Neural crest cell (in vitro differentiated cells): ENCODE measurements around the gene CYP17A1. TPM values are rescaled to one million over a fixed set of nuclear protein-coding genes. Genes with fewer than 3 reads are reported as not detected.

Source experiments
- DNase-seq: peaks from one replicate; pipeline ENCODE4 v3.0.0; 2021; ENCODE audit warnings: low read depth, mixed read lengths, low spot score
- H3K27ac Mint-ChIP-seq: one replicate; pipeline ENCODE4 v1.8.0; 2021; ENCODE audit warnings: mild to moderate bottlenecking, mixed read lengths; ENCODE audit not compliant: unreplicated experiment
- H3K27me3 Mint-ChIP-seq: 2 replicates; pipeline ENCODE4 v1.8.0; 2021; ENCODE audit warnings: low read depth, mild to moderate bottlenecking, mixed read lengths
- H3K36me3 Mint-ChIP-seq: 2 replicates; pipeline ENCODE4 v1.8.0; 2021; ENCODE audit warnings: low read depth, mild to moderate bottlenecking, mixed read lengths
- H3K4me1 Mint-ChIP-seq: 2 replicates; pipeline ENCODE4 v1.8.0; 2021; ENCODE audit warnings: mixed read lengths
- H3K4me3 Mint-ChIP-seq: one replicate; pipeline ENCODE4 v1.8.0; 2021; ENCODE audit warnings: mild to moderate bottlenecking, mixed read lengths
- H3K9me3 Mint-ChIP-seq: 2 replicates; pipeline ENCODE4 v1.8.0; 2021; ENCODE audit warnings: mixed read lengths
- long read RNA-seq: library from polyadenylated mRNA; unstranded; transcript quantifications from one replicate; pipeline ENCODE4 v2.0.0, GENCODE V29; 2020
- total RNA-seq: library from RNA; stranded (reverse); gene quantifications from 2 replicates; pipeline ENCODE4 v1.2.1, GENCODE V29; 2021
- TF ChIP-seq, protein P1 (sequence below): fragments of 200-600 bp; sonication (generic); conservative IDR thresholded peaks from 2 replicates; pipeline ENCODE4 v1.5.0; 2021; ENCODE audit warnings: antibody characterized with exemption, mild to moderate bottlenecking

CYP17A1 gene, protein sequence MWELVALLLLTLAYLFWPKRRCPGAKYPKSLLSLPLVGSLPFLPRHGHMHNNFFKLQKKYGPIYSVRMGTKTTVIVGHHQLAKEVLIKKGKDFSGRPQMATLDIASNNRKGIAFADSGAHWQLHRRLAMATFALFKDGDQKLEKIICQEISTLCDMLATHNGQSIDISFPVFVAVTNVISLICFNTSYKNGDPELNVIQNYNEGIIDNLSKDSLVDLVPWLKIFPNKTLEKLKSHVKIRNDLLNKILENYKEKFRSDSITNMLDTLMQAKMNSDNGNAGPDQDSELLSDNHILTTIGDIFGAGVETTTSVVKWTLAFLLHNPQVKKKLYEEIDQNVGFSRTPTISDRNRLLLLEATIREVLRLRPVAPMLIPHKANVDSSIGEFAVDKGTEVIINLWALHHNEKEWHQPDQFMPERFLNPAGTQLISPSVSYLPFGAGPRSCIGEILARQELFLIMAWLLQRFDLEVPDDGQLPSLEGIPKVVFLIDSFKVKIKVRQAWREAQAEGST
- not detected in 2 replicates for total RNA-seq
- long read RNA-seq = 0 reads

DNA sequence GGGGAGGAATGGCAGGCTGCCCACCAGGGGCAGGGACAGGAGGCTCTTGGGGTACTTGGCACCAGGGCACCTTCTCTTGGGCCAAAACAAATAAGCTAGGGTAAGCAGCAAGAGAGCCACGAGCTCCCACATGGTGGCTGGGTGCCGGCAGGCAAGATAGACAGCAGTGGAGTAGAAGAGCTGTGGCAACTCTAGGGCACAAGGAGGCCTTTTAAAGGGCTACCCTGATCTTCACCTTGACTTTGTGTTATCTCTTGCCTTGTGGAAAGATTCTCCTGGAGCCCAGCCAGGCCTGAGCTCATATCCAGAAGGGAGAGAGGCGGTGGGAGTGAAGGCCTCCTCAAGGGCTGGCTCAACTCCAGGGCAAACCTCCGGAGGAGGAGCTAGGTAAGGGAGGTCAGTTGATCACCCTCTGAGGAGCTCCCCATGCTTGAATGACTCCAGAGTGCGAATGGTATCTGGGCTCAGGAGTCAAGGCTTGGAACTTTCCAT lies at the start of gene CYP17A1:
TSS of gene CYP17A1 (minus strand) at position 184 of the 492 bp plus-strand sequence. CDS start at position 132, 52 bp downstream.
- peaks cover 34% of the 10 kb centered on the region for H3K27me3 Mint-ChIP-seq
- DNase-seq = no peak
- H3K36me3 Mint-ChIP-seq = peaks cover 4% of the 10 kb centered on the region
- no peak within 1 kb of the TSS for H3K4me3 Mint-ChIP-seq
- TF ChIP-seq, protein P1, sequence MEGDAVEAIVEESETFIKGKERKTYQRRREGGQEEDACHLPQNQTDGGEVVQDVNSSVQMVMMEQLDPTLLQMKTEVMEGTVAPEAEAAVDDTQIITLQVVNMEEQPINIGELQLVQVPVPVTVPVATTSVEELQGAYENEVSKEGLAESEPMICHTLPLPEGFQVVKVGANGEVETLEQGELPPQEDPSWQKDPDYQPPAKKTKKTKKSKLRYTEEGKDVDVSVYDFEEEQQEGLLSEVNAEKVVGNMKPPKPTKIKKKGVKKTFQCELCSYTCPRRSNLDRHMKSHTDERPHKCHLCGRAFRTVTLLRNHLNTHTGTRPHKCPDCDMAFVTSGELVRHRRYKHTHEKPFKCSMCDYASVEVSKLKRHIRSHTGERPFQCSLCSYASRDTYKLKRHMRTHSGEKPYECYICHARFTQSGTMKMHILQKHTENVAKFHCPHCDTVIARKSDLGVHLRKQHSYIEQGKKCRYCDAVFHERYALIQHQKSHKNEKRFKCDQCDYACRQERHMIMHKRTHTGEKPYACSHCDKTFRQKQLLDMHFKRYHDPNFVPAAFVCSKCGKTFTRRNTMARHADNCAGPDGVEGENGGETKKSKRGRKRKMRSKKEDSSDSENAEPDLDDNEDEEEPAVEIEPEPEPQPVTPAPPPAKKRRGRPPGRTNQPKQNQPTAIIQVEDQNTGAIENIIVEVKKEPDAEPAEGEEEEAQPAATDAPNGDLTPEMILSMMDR = no peak
- H3K27ac Mint-ChIP-seq = no peak within 1 kb of the TSS
- no peaks in the 10 kb centered on the region for H3K4me1 Mint-ChIP-seq
- H3K9me3 Mint-ChIP-seq = peaks cover 10% of the 10 kb centered on the region

DNA sequence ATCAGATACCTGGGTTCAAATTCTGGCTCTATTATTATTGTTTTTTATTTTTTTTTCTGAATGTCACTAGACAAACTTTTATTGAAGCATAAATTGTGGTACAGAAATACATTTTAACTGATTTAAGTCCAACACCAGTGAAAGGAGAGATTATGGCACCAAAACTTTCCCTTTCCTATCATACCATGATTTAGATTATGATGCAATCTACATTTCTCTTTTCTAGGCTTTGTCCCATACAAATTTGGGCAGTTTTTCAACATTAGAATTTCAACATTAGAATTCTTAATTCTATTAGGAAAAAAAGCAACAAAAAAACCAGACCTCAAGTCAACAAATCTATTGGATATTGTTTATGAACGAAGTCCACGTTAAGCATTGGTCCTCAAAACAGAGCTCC lies 43.0 kb upstream of the CYP17A1 start:
- H3K27ac Mint-ChIP-seq = no peak overlapping the region
- H3K4me3 Mint-ChIP-seq = no peak overlapping the region
- no peaks in the 10 kb centered on the region for H3K9me3 Mint-ChIP-seq
- no peaks in the 10 kb centered on the region for H3K27me3 Mint-ChIP-seq
- peaks cover 3% of the 10 kb centered on the region for H3K36me3 Mint-ChIP-seq
- TF ChIP-seq, protein P1 = no peak
- DNase-seq = no peak
- no peaks in the 10 kb centered on the region for H3K4me1 Mint-ChIP-seq

- Mint-ChIP-seq H3K9me3 (no peaks in the 10 kb centered on the region), H3K27me3 (no peaks in the 10 kb centered on the region), H3K36me3 (no peaks in the 10 kb centered on the region), H3K4me1 (no peaks in the 10 kb centered on the region), H3K27ac (no peak overlapping the region), H3K4me3 (no peak overlapping the region)
- no peak for DNase-seq
- TF ChIP-seq, protein P1 = no peak
Observed at GRCh38 chr10:102878629-102879028, 41.4 kb upstream of the CYP17A1 start.

DNA sequence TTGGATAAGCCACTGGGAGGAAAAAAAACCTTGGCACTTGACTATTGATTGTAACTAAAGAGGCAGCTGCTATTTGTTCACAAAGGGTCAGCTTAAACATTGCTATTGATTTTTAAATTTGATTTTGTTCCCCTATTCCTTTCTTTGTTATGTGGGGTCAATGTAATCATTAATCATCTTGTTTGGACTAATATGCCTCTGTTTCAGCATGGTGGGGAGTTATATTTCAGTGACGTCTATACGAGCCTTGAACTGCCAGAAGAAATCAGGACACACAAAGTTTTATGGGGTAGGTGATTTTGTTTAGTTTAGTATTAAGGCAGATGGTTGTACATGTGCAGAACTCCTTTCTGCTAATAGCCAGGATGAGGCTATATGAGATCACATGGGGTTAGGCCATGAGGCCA lies 39.5 kb upstream of the CYP17A1 start:
- TF ChIP-seq, protein P1 = no peak
- no peak for DNase-seq
- no peak overlapping the region for H3K27ac Mint-ChIP-seq
- H3K4me3 Mint-ChIP-seq = no peak overlapping the region
- H3K36me3 Mint-ChIP-seq = no peaks in the 10 kb centered on the region
- no peaks in the 10 kb centered on the region for H3K27me3 Mint-ChIP-seq
- no peaks in the 10 kb centered on the region for H3K4me1 Mint-ChIP-seq
- H3K9me3 Mint-ChIP-seq = no peaks in the 10 kb centered on the region

GRCh38 chr10:102872163-102872562 lies 35.0 kb upstream of the CYP17A1 start:
- Mint-ChIP-seq H3K27ac (no peak overlapping the region), H3K9me3 (peaks cover 2% of the 10 kb centered on the region), H3K4me3 (no peak overlapping the region), H3K4me1 (peaks cover 20% of the 10 kb centered on the region), H3K36me3 (no peaks in the 10 kb centered on the region), H3K27me3 (no peaks in the 10 kb centered on the region)
- TF ChIP-seq, protein P1 = no peak
- no peak for DNase-seq
